IMR-90 (cell line): ENCODE measurements around the gene TTC8. TPM values are rescaled to one million over a fixed set of nuclear protein-coding genes. Genes with fewer than 3 reads are reported as not detected.

Experiments used
- ATAC-seq: fragments of 200-7000 bp; cut with Tn5 transposase; 2 replicates; pipeline ENCODE4 v1.9.1; 2020; ENCODE audit warnings: low read depth, mild to moderate bottlenecking, moderate library complexity
- BruUV-seq: library from RNA; stranded (reverse); fragments of 400-500 nt; replicated peaks from 2 replicates; lab custom pipeline; 2021; lab: Mats Ljungman, UMichigan
- CTCF ChIA-PET: fragments of 300-600 bp; formaldehyde crosslinking; extraction: SDS; loops from one replicate; lab custom pipeline; 2021; ENCODE audit warnings: antibody characterized with exemption; lab: Yijun Ruan, JAX
- POLR2A ChIA-PET: fragments of 300-600 bp; sonication (Branson Sonifier 250); formaldehyde crosslinking; loops from one replicate; lab custom pipeline; 2022; ENCODE audit warnings: antibody characterized with exemption; ENCODE audit not compliant: unreplicated experiment; lab: Charles Lee
- DNase-seq: peaks from one replicate; pipeline ENCODE4 v3.0.0; 2013
- H2AFZ ChIP-seq: replicated peaks from 2 replicates; pipeline ENCODE3; 2013; ENCODE audit warnings: low read length, mild to moderate bottlenecking; ENCODE audit not compliant: poor library complexity
- H2AK5ac ChIP-seq: 2 replicates; pipeline ENCODE4 v1.6.1; 2013; ENCODE audit warnings: low read depth, low read length, inconsistent platforms
- H2AK9ac ChIP-seq: replicated peaks from 2 replicates; pipeline ENCODE3; 2013; ENCODE audit warnings: mild to moderate bottlenecking, low read depth, low read length, moderate library complexity; ENCODE audit not compliant: poor library complexity
- H2BK120ac ChIP-seq: 2 replicates; pipeline ENCODE4 v1.6.1; 2013; ENCODE audit warnings: low read depth, low read length, inconsistent platforms
- H2BK15ac ChIP-seq: 3 replicates; pipeline ENCODE4 v1.6.1; 2013; ENCODE audit warnings: low read depth, low read length, inconsistent platforms
- H2BK20ac ChIP-seq: 2 replicates; pipeline ENCODE4 v1.6.1; 2013; ENCODE audit warnings: low read depth, mild to moderate bottlenecking, inconsistent platforms, low read length, moderate library complexity
- H2BK5ac ChIP-seq: 2 replicates; pipeline ENCODE4 v1.6.1; 2013; ENCODE audit warnings: mild to moderate bottlenecking, low read depth, low read length, inconsistent platforms; ENCODE audit not compliant: poor library complexity, severe bottlenecking
- H3K14ac ChIP-seq: replicated peaks from 2 replicates; pipeline ENCODE4 v1.6.1; 2013; ENCODE audit warnings: low read depth, low read length, inconsistent platforms
- H3K18ac ChIP-seq: 2 replicates; pipeline ENCODE4 v1.6.1; 2013; ENCODE audit warnings: low read depth, low read length, control low read depth
- H3K23ac ChIP-seq: 2 replicates; pipeline ENCODE4 v1.6.1; 2013; ENCODE audit warnings: low read depth, low read length, inconsistent platforms
- H3K27ac ChIP-seq: 2 replicates; pipeline ENCODE4 v1.5.1; 2013; ENCODE audit warnings: mild to moderate bottlenecking, control low read depth, low read length; ENCODE audit not compliant: insufficient read depth
- H3K27me3 ChIP-seq: 2 replicates; pipeline ENCODE4 v1.6.1; 2013; ENCODE audit warnings: low read length; ENCODE audit not compliant: control insufficient read depth, insufficient read depth
- H3K36me3 ChIP-seq: 2 replicates; pipeline ENCODE4 v1.6.1; 2013; ENCODE audit warnings: low read length, mixed read lengths; ENCODE audit not compliant: control insufficient read depth, insufficient read depth
- H3K4ac ChIP-seq: 2 replicates; pipeline ENCODE4 v1.6.1; 2013; ENCODE audit warnings: low read depth, low read length, inconsistent platforms
- H3K4me1 ChIP-seq: 2 replicates; pipeline ENCODE4 v1.6.1; 2013; ENCODE audit warnings: low read length, mixed read lengths; ENCODE audit not compliant: control insufficient read depth, insufficient read depth
- H3K4me2 ChIP-seq: 2 replicates; pipeline ENCODE4 v1.6.1; 2013; ENCODE audit warnings: low read depth, mild to moderate bottlenecking, control low read depth, low read length, moderate library complexity
- H3K4me3 ChIP-seq: 2 replicates; pipeline ENCODE4 v1.5.1; 2013; ENCODE audit warnings: low read depth, mild to moderate bottlenecking, control low read depth, low read length, moderate library complexity; ENCODE audit not compliant: insufficient read depth
- H3K56ac ChIP-seq: 2 replicates; pipeline ENCODE4 v1.6.1; 2013; ENCODE audit warnings: low read length, inconsistent platforms; ENCODE audit not compliant: insufficient read depth; ENCODE audit errors: extremely low read depth
- H3K79me1 ChIP-seq, 2 experiments: 2 replicates each; pipeline ENCODE4 v1.6.1; 2013; ENCODE audit warnings: low read length in 2 of 2, inconsistent platforms in 1 of 2, low read depth in 1 of 2
- H3K9ac ChIP-seq: 2 replicates; pipeline ENCODE4 v1.6.1; 2013; ENCODE audit warnings: low read depth, low read length, control low read depth
- H3K9me1 ChIP-seq: 2 replicates; pipeline ENCODE4 v1.6.1; 2013; ENCODE audit warnings: low read length, inconsistent platforms; ENCODE audit not compliant: insufficient read depth
- H3K9me3 ChIP-seq: 2 replicates; pipeline ENCODE4 v1.6.1; 2013; ENCODE audit warnings: low read length; ENCODE audit not compliant: control insufficient read depth, insufficient read depth
- H4K20me1 ChIP-seq: 2 replicates; pipeline ENCODE4 v1.6.1; 2013; ENCODE audit warnings: low read length, inconsistent platforms; ENCODE audit not compliant: insufficient read depth
- H4K5ac ChIP-seq: 2 replicates; pipeline ENCODE4 v1.6.1; 2013; ENCODE audit warnings: mild to moderate bottlenecking, low read depth, low read length, control low read depth
- H4K8ac ChIP-seq, 2 experiments: 2 replicates each; pipeline ENCODE4 v1.6.1; 2013; ENCODE audit warnings: low read depth in 2 of 2, low read length in 2 of 2, control low read depth in 1 of 2, inconsistent platforms in 1 of 2
- H4K91ac ChIP-seq: 2 replicates; pipeline ENCODE4 v1.6.1; 2013; ENCODE audit warnings: low read depth, low read length, inconsistent platforms; ENCODE audit not compliant: insufficient read depth
- BHLHE40 ChIP-seq: fragments of 150-350 bp; IDR thresholded peaks from 2 replicates; pipeline ENCODE4 v1.6.1; 2016; ENCODE audit warnings: mild to moderate bottlenecking, low read depth, low read length
- CEBPB ChIP-seq: IDR thresholded peaks from 2 replicates; pipeline ENCODE4 v1.6.1; 2012; ENCODE audit warnings: low read depth, low read length, improper control_type of control experiment
- CHD1 ChIP-seq: IDR thresholded peaks from 2 replicates; pipeline ENCODE4 v1.6.1; 2012; ENCODE audit warnings: low read depth, low read length, improper control_type of control experiment
- MAFK ChIP-seq: IDR thresholded peaks from 2 replicates; pipeline ENCODE4 v1.6.1; 2012; ENCODE audit warnings: low read depth, low read length, improper control_type of control experiment
- MAZ ChIP-seq: IDR thresholded peaks from 2 replicates; pipeline ENCODE4 v1.6.1; 2012; ENCODE audit warnings: low read depth, mild to moderate bottlenecking, low read length, improper control_type of control experiment, moderate library complexity, borderline replicate concordance
- NFE2L2 ChIP-seq: fragments of 150-350 bp; IDR thresholded peaks from 2 replicates; pipeline ENCODE4 v1.6.1; 2016; ENCODE audit warnings: low read depth, mild to moderate bottlenecking, low read length
- RCOR1 ChIP-seq: IDR thresholded peaks from 2 replicates; pipeline ENCODE4 v1.6.1; 2012; ENCODE audit warnings: mild to moderate bottlenecking, low read length, improper control_type of control experiment; ENCODE audit not compliant: insufficient replicate concordance
- RFX5 ChIP-seq: IDR thresholded peaks from 2 replicates; pipeline ENCODE4 v1.8.0; 2012; ENCODE audit warnings: low read depth, mild to moderate bottlenecking, low read length, moderate library complexity
- SMC3 ChIP-seq: fragments of 150-350 bp; IDR thresholded peaks from 2 replicates; pipeline ENCODE4 v1.6.1; 2016; ENCODE audit warnings: low read depth, mild to moderate bottlenecking, antibody characterized with exemption, low read length, moderate library complexity
- WGBS, 2 experiments: methylation state at CpG; one replicate each; pipeline versions ENCODE4 v1.1.5 to v1.1.7; 2013; ENCODE audit warnings: missing lambda C conversion rate in 2 of 2; ENCODE audit not compliant: insufficient read length in 1 of 2; ENCODE audit errors: extremely low coverage in 2 of 2; 5-methylcytosine and 5-hydroxymethylcytosine counted together
- dilution Hi-C: fragments of 300-500 bp; cut with HindIII; formaldehyde crosslinking; loops from one replicate; pipeline ENCODE4 v1.14.3; 2018; ENCODE audit warnings: low sequenced_read_pairs; ENCODE audit not compliant: unreplicated experiment
- in situ Hi-C: fragments of 300-500 bp; cut with MboI; formaldehyde crosslinking; loops from 3 replicates; pipeline ENCODE4 v1.14.3; 2019; ENCODE audit warnings: low sequenced_read_pairs, inconsistent platforms, mixed read lengths
- intact Hi-C: fragments of 100-400 bp; cut with micrococcal nuclease; formaldehyde crosslinking; loops from 2 replicates; pipeline ENCODE4 v1.10.0; 2022
- polyA plus RNA-seq, 3 experiments: library from polyadenylated mRNA; depleted of rRNA; stranded (reverse); fragments of >200 nt; gene quantifications; 2 replicates each; pipeline ENCODE4 v1.2.3, GENCODE V29; 2012; ENCODE audit warnings: low replicate concordance in 1 of 3
- total RNA-seq: library from RNA; depleted of rRNA; stranded (reverse); fragments of >200 nt; gene quantifications from 2 replicates; pipeline ENCODE4 v1.2.3, GENCODE V29; 2012
- TF ChIP-seq, protein P1 (sequence below): fragments of 150-350 bp; IDR thresholded peaks from 2 replicates; pipeline ENCODE4 v1.6.1; 2017; ENCODE audit warnings: mild to moderate bottlenecking, antibody characterized with exemption, low read length, low read depth
- TF ChIP-seq, protein P2 (sequence below): conservative IDR thresholded peaks from 2 replicates; pipeline ENCODE4 v1.5.1; 2012; ENCODE audit warnings: mild to moderate bottlenecking, low read depth, low read length, improper control_type of control experiment

Gene TTC8
- total and polyA plus RNA-seq, 2 of the 4 experiments (the other 2 are of a cell fraction) = 48.9 to 84.2 TPM

DNA sequence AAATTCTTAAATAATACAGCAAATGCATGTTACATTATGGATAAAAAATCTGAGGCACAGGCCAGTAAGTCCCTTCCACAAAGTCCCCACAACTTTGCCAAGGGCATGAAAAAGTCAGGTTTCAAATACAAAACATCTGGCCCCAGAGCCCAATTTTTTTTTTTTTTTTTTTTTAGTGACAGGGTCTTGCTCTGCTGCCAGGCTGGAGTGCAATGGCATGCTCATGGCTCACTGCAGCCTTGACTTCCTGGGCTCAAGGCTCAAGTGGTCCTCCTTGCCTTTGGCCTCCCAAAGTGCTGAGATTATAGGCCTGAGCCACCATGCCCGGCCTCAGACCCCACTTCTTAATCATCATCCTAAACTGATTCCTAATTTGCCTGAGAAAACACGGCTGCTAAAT, 3.1 kb upstream of the TTC8 start:
- Histone ChIP-seq H2BK15ac (no peak overlapping the region), H3K9me1 (no peaks in the 10 kb centered on the region), H2BK5ac (no peak overlapping the region), H2BK120ac (no peak overlapping the region), H3K4ac (no peak overlapping the region), H2AK9ac (no peak overlapping the region), H4K5ac (no peak overlapping the region), H3K4me3 (no peak overlapping the region), H2AK5ac (no peak overlapping the region), H3K4me2 (no peak overlapping the region), H4K8ac (no peak overlapping the region), H3K23ac (no peak overlapping the region), H4K20me1 (no peaks in the 10 kb centered on the region), H3K27me3 (no peaks in the 10 kb centered on the region), H3K18ac (no peak overlapping the region), H3K27ac (no peak overlapping the region), H3K56ac (no peak overlapping the region), H3K14ac (no peak overlapping the region), H2BK20ac (no peak overlapping the region), H3K36me3 (no peaks in the 10 kb centered on the region), H3K9ac (no peak overlapping the region), H3K79me1 (peaks cover 6 to 12% of the 10 kb centered on the region in 2 experiments), H2AFZ (no peak overlapping the region), H4K91ac (no peak overlapping the region), H3K9me3 (no peaks in the 10 kb centered on the region), H3K4me1 (0 out of 2 replicates have a peak, but pooled peaks cover 3% of the 10 kb centered on the region)
- no TSS peak for BruUV-seq
- in situ Hi-C loops (no loop called here), intact Hi-C loops (no loop called here), dilution Hi-C loops (no loop called here)
- DNase-seq (no peak), ATAC-seq (no peak)
- TF ChIP-seq SMC3 (no peak), MAFK (no peak), CHD1 (no peak), MAZ (no peak), BHLHE40 (no peak), CEBPB (no peak), RFX5 (no peak), RCOR1 (no peak), NFE2L2 (no peak)
- TF ChIP-seq, protein P1, sequence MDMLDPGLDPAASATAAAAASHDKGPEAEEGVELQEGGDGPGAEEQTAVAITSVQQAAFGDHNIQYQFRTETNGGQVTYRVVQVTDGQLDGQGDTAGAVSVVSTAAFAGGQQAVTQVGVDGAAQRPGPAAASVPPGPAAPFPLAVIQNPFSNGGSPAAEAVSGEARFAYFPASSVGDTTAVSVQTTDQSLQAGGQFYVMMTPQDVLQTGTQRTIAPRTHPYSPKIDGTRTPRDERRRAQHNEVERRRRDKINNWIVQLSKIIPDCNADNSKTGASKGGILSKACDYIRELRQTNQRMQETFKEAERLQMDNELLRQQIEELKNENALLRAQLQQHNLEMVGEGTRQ = no peak
- TF ChIP-seq, protein P2, sequence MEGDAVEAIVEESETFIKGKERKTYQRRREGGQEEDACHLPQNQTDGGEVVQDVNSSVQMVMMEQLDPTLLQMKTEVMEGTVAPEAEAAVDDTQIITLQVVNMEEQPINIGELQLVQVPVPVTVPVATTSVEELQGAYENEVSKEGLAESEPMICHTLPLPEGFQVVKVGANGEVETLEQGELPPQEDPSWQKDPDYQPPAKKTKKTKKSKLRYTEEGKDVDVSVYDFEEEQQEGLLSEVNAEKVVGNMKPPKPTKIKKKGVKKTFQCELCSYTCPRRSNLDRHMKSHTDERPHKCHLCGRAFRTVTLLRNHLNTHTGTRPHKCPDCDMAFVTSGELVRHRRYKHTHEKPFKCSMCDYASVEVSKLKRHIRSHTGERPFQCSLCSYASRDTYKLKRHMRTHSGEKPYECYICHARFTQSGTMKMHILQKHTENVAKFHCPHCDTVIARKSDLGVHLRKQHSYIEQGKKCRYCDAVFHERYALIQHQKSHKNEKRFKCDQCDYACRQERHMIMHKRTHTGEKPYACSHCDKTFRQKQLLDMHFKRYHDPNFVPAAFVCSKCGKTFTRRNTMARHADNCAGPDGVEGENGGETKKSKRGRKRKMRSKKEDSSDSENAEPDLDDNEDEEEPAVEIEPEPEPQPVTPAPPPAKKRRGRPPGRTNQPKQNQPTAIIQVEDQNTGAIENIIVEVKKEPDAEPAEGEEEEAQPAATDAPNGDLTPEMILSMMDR = no peak
- POLR2A ChIA-PET = no interaction called here
- CTCF ChIA-PET = no interaction called here
- no CpG with 5 or more reads among the region's 2 CpGs for WGBS, 2 experiments
